Activated naive CD8-positive, alpha-beta T cell treated with anti-CD3 and anti-CD28 coated beads, Interleukin-2, amount 10 ng/mL, durations not matched to agents 7 days and 5 days (primary cell): ENCODE data around the gene KPNA3. TPM values are rescaled to one million over a fixed set of nuclear protein-coding genes. Genes with fewer than 3 reads are reported as not detected.

ENCODE experiments used
- total RNA-seq, 2 experiments: library from RNA; stranded (reverse); gene quantifications; one replicate each; pipeline ENCODE4 v1.2.3, GENCODE V29; 2021

The KPNA3 gene
- total RNA-seq, 2 experiments from 2014 or later, result 27.8 to 28.1 TPM

Other genes starting within 250 kb of the KPNA3 start
- 10 to 100 TPM; 18.9 to 20.6 TPM for gene RCBTB1, start 207.1 kb downstream of the KPNA3 start, total RNA-seq
- 1 to 10 TPM; 3.5 to 4.3 TPM for gene ARL11, start 164.2 kb downstream of the KPNA3 start, total RNA-seq
- 10 to 100 TPM; 26.0 to 28.0 TPM for gene EBPL, start 101.2 kb downstream of the KPNA3 start, total RNA-seq
- gene SPRYD7, start 143.7 kb upstream of the KPNA3 start, total RNA-seq, result 1 to 10 TPM; 3.5 to 4.4 TPM
- 10 to 100 TPM; 19.7 to 19.9 TPM for gene TRIM13, start 204.4 kb upstream of the KPNA3 start, total RNA-seq
- gene KCNRG, start 222.8 kb upstream of the KPNA3 start, total RNA-seq, result under 1 TPM; 0.22 to 0.77 TPM